HepG2 (cell line): ENCODE measurements around the gene ATF1. TPM values are rescaled to one million over a fixed set of nuclear protein-coding genes. Genes with fewer than 3 reads are reported as not detected.

ENCODE experiments used
- ATAC-seq: fragments of 200-7000 bp; cut with Tn5 transposase; 3 replicates; pipeline ENCODE4 v1.9.1; 2020; ENCODE audit warnings: mild to moderate bottlenecking, moderate library complexity
- BruUV-seq: library from RNA; stranded (reverse); fragments of 400-500 nt; replicated peaks from 2 replicates; lab custom pipeline; 2021; lab: Mats Ljungman, UMichigan
- CTCF ChIA-PET: fragments of 300-600 bp; formaldehyde crosslinking; extraction: SDS; loops from one replicate; lab custom pipeline; 2021; ENCODE audit warnings: low total read pairs, inconsistent platforms, low intra/inter-chr PET ratio; lab: Yijun Ruan, JAX
- POLR2A ChIA-PET: fragments of 350-600 bp; sonication (Branson Sonifier 250); formaldehyde crosslinking; loops from one replicate; lab custom pipeline; 2020; ENCODE audit warnings: antibody characterized with exemption, inconsistent platforms; lab: Yijun Ruan, JAX
- DNase-seq: peaks from one replicate; pipeline ENCODE4 v3.0.0-alpha.2; 2015; ENCODE audit warnings: low spot score
- FAIRE-seq: peaks from 3 replicates; lab custom pipeline; 2011; peaks lifted over from hg19 to GRCh38; lab: Jason Lieb, UNC
- H2AFZ ChIP-seq: one replicate; pipeline ENCODE4 v1.6.1; 2011; ENCODE audit warnings: low read length, inconsistent platforms
- H3K27ac ChIP-seq: fragments of 300-600 bp; 3 replicates; pipeline ENCODE4 v1.8.0; 2011; ENCODE audit warnings: mixed run types, mild to moderate bottlenecking, mixed read lengths, low read length, inconsistent platforms; ENCODE audit not compliant: insufficient read depth; ENCODE audit errors: extremely low read length
- H3K27me3 ChIP-seq, 2 experiments: fragments of 200-600 bp in 1 of 2; 2 replicates in 1 of 2; 3 replicates in 1 of 2; pipeline versions ENCODE4 v1.6.0 to v1.8.0; 2011; ENCODE audit warnings: low read length in 2 of 2, mild to moderate bottlenecking in 2 of 2, moderate library complexity in 2 of 2, inconsistent platforms in 1 of 2; ENCODE audit not compliant: insufficient read depth in 2 of 2, control insufficient read depth in 1 of 2
- H3K36me3 ChIP-seq, 2 experiments: fragments of 200-600 bp in 1 of 2; replicated peaks in 1 of 2; 2 replicates in 1 of 2; 3 replicates in 1 of 2; pipeline versions ENCODE4 v1.5.1 to v1.8.0; 2011; ENCODE audit warnings: low read length in 2 of 2, inconsistent platforms in 1 of 2; ENCODE audit not compliant: insufficient read depth in 2 of 2, control insufficient read depth in 1 of 2
- H3K4me1 ChIP-seq: 2 replicates; pipeline ENCODE4 v1.5.1; 2012; ENCODE audit warnings: low read length, inconsistent platforms; ENCODE audit not compliant: insufficient read depth
- H3K4me2 ChIP-seq: 2 replicates; pipeline ENCODE4 v1.6.0; 2011; ENCODE audit warnings: low read depth, low read length, inconsistent platforms
- H3K4me3 ChIP-seq, 3 experiments: fragments of 200-600 bp in 1 of 3; sonication (generic), shearing (Covaris generic) in 1 of 3; replicated peaks in 1 of 3; 2 replicates each; pipeline ENCODE4 v1.5.1; 2011 to 2016; ENCODE audit warnings: low read length in 3 of 3, inconsistent platforms in 2 of 3, low read depth in 2 of 3, mild to moderate bottlenecking in 2 of 3, control low read depth in 1 of 3, mixed read lengths in 1 of 3; ENCODE audit not compliant: insufficient read depth in 1 of 3
- H3K79me2 ChIP-seq: one replicate; pipeline ENCODE4 v1.6.1; 2011; ENCODE audit warnings: low read length, inconsistent platforms; ENCODE audit not compliant: insufficient read depth
- H3K9ac ChIP-seq: 2 replicates; pipeline ENCODE4 v1.6.0; 2011; ENCODE audit warnings: mild to moderate bottlenecking, low read depth, low read length, inconsistent platforms; ENCODE audit not compliant: insufficient read depth
- H3K9me3 ChIP-seq: 2 replicates; pipeline ENCODE4 v1.5.1; 2012; ENCODE audit warnings: mild to moderate bottlenecking, low read length
- H4K20me1 ChIP-seq: 2 replicates; pipeline ENCODE4 v1.6.0; 2011; ENCODE audit warnings: inconsistent platforms, mild to moderate bottlenecking, low read length, moderate library complexity; ENCODE audit not compliant: insufficient read depth
- CHCHD3 ChIP-seq: sonication (generic); formaldehyde crosslinking; IDR thresholded peaks from 2 replicates; pipeline ENCODE4 v1.8.0; 2022; ENCODE audit warnings: mild to moderate bottlenecking, missing genetic modification reagents, moderate library complexity
- ELF4 ChIP-seq: sonication (generic); formaldehyde crosslinking; IDR thresholded peaks from 2 replicates; pipeline ENCODE4 v1.5.0; 2020; ENCODE audit warnings: missing genetic modification reagents, mild to moderate bottlenecking, moderate library complexity, borderline replicate concordance
- FOXC1 ChIP-seq: sonication (generic); formaldehyde crosslinking; IDR thresholded peaks from 2 replicates; pipeline ENCODE4 v1.8.0; 2022; ENCODE audit warnings: mild to moderate bottlenecking, missing genetic modification reagents, borderline replicate concordance
- GATA4 ChIP-seq: sonication (generic); IDR thresholded peaks from 2 replicates; pipeline ENCODE4 v1.6.1; 2016; ENCODE audit warnings: antibody characterized with exemption, low read depth, borderline replicate concordance
- ZBTB1 ChIP-seq: sonication (generic); formaldehyde crosslinking; IDR thresholded peaks from 2 replicates; pipeline ENCODE4 v1.4.0; 2020; ENCODE audit warnings: missing genetic modification reagents, borderline replicate concordance
- ZNF430 ChIP-seq: sonication (generic); formaldehyde crosslinking; IDR thresholded peaks from 2 replicates; pipeline ENCODE4 v1.9.0; 2021; ENCODE audit warnings: mild to moderate bottlenecking, missing genetic modification reagents
- ZSCAN25 ChIP-seq: sonication (generic); formaldehyde crosslinking; IDR thresholded peaks from 2 replicates; pipeline ENCODE4 v1.8.0; 2022; ENCODE audit warnings: mild to moderate bottlenecking, missing genetic modification reagents
- WGBS: methylation state at CpG from one replicate; pipeline ENCODE4 v1.1.6; 2017; ENCODE audit warnings: low lambda C conversion rate; 5-methylcytosine and 5-hydroxymethylcytosine counted together
- in situ Hi-C: cut with HindIII; loops from 2 replicates; pipeline ENCODE4 v1.10.0; 2017; ENCODE audit warnings: low pct_unique_long_range_greater_than_20kb; ENCODE audit not compliant: extremely low pct_ligation_motif_present
- intact Hi-C: fragments of 100-400 bp; cut with micrococcal nuclease; formaldehyde crosslinking; loops from one replicate; pipeline ENCODE4 v1.10.0; 2022; ENCODE audit not compliant: unreplicated experiment
- polyA plus RNA-seq, 8 experiments: library from polyadenylated mRNA; depleted of rRNA in 3 of 8; stranded (reverse) in 7 of 8; unstranded in 1 of 8; fragments of >200 nt; fragmentation: Illumina TruSeq in 4 of 8; extraction: Trizol in 4 of 8; gene quantifications; 2 replicates each; pipeline versions ENCODE4 v1.2.1 to v1.2.3, GENCODE V29; 2011 to 2016; ENCODE audit warnings: low read depth in 4 of 8, missing spikeins in 1 of 8, mixed read lengths in 1 of 8; ENCODE audit not compliant: insufficient read depth in 1 of 8
- total RNA-seq, 5 experiments: library from RNA; depleted of rRNA; stranded (reverse); fragments of >200 nt; fragmentation: Illumina TruSeq; extraction: Trizol; gene quantifications; 2 replicates each; pipeline ENCODE4 v1.2.3, GENCODE V29; 2016; ENCODE audit warnings: low read depth in 1 of 5
- TF ChIP-seq, protein P1 (sequence below): sonication (generic); formaldehyde crosslinking; IDR thresholded peaks from one replicate; pipeline ENCODE4 v1.5.1; 2020; ENCODE audit warnings: mild to moderate bottlenecking, missing genetic modification reagents; ENCODE audit errors: not compliant biosample characterization
- TF ChIP-seq, protein P2 (sequence below): sonication (generic); formaldehyde crosslinking; IDR thresholded peaks from 2 replicates; pipeline ENCODE4 v1.8.0; 2022; ENCODE audit warnings: mild to moderate bottlenecking, missing genetic modification reagents, moderate library complexity
- TF ChIP-seq, protein P3 (sequence below): sonication (generic); formaldehyde crosslinking; IDR thresholded peaks from 2 replicates; pipeline ENCODE4 v1.5.0; 2020; ENCODE audit warnings: missing genetic modification reagents

ATF1 gene
- total and polyA plus RNA-seq, 2 of the 13 experiments (the other 11 are each of a cell fraction or from before 2014, with no cell fraction given) = 29.3 to 52.0 TPM

DNA sequence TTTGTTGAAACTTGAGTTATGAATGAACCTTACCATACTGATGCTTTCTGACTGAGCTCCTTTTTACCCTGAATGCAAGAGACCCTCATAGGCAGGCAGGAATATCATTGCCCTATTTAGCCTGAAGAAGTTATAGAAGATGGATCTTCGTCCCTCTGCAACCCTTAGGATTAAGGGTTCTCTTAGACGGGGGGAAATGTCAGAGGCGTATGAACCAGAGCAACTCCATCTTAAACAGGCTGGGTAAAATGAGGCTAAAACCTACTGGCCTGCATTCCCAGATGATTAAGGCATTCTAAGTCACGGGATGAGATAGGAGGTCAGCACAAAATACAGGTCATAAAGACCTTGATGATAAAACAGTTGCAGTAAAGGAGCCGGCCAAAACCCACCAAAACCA, 7.5 kb downstream of the ATF1 start (continued):
- TF ChIP-seq, protein P1, sequence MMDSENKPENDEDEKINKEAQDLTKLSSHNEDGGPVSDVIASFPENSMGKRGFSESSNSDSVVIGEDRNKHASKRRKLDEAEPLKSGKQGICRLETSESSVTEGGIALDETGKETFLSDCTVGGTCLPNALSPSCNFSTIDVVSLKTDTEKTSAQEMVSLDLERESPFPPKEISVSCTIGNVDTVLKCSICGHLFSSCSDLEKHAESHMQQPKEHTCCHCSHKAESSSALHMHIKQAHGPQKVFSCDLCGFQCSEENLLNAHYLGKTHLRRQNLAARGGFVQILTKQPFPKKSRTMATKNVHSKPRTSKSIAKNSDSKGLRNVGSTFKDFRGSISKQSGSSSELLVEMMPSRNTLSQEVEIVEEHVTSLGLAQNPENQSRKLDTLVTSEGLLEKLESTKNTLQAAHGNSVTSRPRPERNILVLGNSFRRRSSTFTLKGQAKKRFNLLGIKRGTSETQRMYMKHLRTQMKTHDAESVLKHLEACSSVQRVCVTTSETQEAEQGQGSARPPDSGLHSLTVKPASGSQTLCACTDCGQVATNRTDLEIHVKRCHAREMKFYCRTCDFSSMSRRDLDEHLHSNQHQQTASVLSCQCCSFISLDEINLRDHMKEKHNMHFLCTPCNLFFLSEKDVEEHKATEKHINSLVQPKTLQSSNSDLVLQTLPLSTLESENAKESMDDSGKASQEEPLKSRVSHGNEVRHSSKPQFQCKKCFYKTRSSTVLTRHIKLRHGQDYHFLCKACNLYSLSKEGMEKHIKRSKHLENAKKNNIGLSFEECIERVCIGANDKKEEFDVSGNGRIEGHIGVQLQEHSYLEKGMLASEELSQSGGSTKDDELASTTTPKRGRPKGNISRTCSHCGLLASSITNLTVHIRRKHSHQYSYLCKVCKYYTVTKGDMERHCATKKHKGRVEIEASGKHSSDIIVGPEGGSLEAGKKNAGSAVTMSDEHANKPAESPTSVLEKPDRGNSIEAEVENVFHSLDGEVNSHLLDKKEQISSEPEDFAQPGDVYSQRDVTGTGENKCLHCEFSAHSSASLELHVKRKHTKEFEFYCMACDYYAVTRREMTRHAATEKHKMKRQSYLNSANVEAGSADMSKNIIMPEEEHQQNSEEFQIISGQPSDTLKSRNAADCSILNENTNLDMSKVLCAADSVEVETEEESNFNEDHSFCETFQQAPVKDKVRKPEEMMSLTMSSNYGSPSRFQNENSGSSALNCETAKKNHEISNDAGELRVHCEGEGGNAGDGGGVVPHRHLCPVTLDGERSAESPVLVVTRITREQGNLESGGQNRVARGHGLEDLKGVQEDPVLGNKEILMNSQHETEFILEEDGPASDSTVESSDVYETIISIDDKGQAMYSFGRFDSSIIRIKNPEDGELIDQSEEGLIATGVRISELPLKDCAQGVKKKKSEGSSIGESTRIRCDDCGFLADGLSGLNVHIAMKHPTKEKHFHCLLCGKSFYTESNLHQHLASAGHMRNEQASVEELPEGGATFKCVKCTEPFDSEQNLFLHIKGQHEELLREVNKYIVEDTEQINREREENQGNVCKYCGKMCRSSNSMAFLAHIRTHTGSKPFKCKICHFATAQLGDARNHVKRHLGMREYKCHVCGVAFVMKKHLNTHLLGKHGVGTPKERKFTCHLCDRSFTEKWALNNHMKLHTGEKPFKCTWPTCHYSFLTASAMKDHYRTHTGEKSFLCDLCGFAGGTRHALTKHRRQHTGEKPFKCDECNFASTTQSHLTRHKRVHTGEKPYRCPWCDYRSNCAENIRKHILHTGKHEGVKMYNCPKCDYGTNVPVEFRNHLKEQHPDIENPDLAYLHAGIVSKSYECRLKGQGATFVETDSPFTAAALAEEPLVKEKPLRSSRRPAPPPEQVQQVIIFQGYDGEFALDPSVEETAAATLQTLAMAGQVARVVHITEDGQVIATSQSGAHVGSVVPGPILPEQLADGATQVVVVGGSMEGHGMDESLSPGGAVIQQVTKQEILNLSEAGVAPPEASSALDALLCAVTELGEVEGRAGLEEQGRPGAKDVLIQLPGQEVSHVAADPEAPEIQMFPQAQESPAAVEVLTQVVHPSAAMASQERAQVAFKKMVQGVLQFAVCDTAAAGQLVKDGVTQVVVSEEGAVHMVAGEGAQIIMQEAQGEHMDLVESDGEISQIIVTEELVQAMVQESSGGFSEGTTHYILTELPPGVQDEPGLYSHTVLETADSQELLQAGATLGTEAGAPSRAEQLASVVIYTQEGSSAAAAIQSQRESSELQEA (CRISPR knock-in tag) = no peak
- TF ChIP-seq, all 625 proteins: peak for 0

DNA sequence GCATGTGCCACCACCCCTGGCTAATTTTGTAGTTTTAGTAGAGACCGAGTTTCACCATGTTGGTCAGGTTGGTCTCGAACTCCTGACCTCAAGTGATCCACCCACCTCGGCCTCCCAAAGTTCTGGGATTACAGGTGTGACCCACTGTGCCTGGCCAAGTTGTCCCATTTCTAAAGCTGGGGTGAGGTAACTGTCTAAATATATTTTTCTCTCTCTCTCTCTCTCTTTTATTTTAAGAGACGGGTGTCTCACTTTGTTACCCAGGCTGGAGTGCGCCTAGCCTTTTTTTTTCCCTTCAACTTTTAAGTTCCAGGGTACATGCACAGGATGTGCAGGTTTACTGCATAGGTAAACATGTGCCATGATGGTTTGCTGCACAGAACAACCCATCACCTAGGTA, 8.6 kb downstream of the ATF1 start:
- Histone ChIP-seq H3K9me3 (no peaks in the 10 kb centered on the region), H3K4me2 (no peak overlapping the region), H3K27ac (no peak overlapping the region), H2AFZ (no peak overlapping the region), H3K4me3 (no peak overlapping the region), H3K9ac (no peak overlapping the region), H4K20me1 (no peaks in the 10 kb centered on the region; the same call in 1 of the 2 replicates), H3K36me3 (peaks cover 0 to 6% of the 10 kb centered on the region in 2 experiments; a peak in 2 of 5 replicates), H3K27me3 (no peaks in the 10 kb centered on the region), H3K4me1 (peaks cover 19% of the 10 kb centered on the region), H3K79me2 (peaks cover 70% of the 10 kb centered on the region)
- CTCF ChIA-PET = no interaction called here
- FAIRE-seq = no peak
- in situ Hi-C loops = no loop called here
- WGBS = 94% methylated on average over 5 of the region's 5 CpGs
- no peak for DNase-seq
- BruUV-seq = no TSS peak
- no peak for ATAC-seq
- intact Hi-C loops = no loop called here
- POLR2A ChIA-PET = interaction anchor here (0.6 kb wide), 1 partner anchor 9 kb away, joined by 4 read pairs; no protein-coding TSS in a partner anchor
- TF ChIP-seq ZNF430 (CRISPR knock-in tag) (no peak), FOXC1 (no peak), ZBTB1 (CRISPR knock-in tag) (no peak), CHCHD3 (no peak), GATA4 (no peak), ZSCAN25 (CRISPR knock-in tag) (no peak), ELF4 (CRISPR knock-in tag) (no peak)
- TF ChIP-seq, protein P2, sequence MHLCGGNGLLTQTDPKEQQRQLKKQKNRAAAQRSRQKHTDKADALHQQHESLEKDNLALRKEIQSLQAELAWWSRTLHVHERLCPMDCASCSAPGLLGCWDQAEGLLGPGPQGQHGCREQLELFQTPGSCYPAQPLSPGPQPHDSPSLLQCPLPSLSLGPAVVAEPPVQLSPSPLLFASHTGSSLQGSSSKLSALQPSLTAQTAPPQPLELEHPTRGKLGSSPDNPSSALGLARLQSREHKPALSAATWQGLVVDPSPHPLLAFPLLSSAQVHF (CRISPR knock-in tag) = no peak
- TF ChIP-seq, protein P3, sequence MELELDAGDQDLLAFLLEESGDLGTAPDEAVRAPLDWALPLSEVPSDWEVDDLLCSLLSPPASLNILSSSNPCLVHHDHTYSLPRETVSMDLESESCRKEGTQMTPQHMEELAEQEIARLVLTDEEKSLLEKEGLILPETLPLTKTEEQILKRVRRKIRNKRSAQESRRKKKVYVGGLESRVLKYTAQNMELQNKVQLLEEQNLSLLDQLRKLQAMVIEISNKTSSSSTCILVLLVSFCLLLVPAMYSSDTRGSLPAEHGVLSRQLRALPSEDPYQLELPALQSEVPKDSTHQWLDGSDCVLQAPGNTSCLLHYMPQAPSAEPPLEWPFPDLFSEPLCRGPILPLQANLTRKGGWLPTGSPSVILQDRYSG (CRISPR knock-in tag) = no peak
